Thyroid gland (tissue), 4 donors: ENCODE results near the gene NKRF. TPM values are rescaled to one million over a fixed set of nuclear protein-coding genes. Genes with fewer than 3 reads are reported as not detected.

ENCODE experiments used
- DNase-seq, 2 donors: peaks; one replicate each; pipeline ENCODE4 v3.0.0-alpha.2; 2019
- H3K27ac ChIP-seq, 3 donors: fragments of 200-600 bp; sonication (generic); 1 replicate in 2 of 3; 2 replicates in 1 of 3; pipeline ENCODE4 v1.5.1; 2016 to 2019; ENCODE audit warnings: mild to moderate bottlenecking in 1 of 3, moderate library complexity in 1 of 3
- H3K27me3 ChIP-seq: fragments of 200-600 bp; sonication (generic); one replicate; pipeline ENCODE4 v1.5.1; 2019
- H3K36me3 ChIP-seq, 2 donors: fragments of 200-600 bp; sonication (generic); one replicate each; pipeline ENCODE4 v1.5.1; 2016 to 2019
- H3K4me1 ChIP-seq, 2 donors: fragments of 200-600 bp; sonication (generic); one replicate each; pipeline ENCODE4 v1.5.1; 2017 to 2019
- H3K4me3 ChIP-seq, 3 donors: fragments of 200-600 bp; sonication (generic); replicated peaks in 1 of 3; 1 replicate in 2 of 3; 2 replicates in 1 of 3; pipeline ENCODE4 v1.5.1; 2016; ENCODE audit warnings: mild to moderate bottlenecking in 1 of 3
- H3K9me3 ChIP-seq: fragments of 200-600 bp; sonication (generic); one replicate; pipeline ENCODE4 v1.5.1; 2017
- CTCF ChIP-seq, 6 experiments: fragments of 200-600 bp in 3 of 6; fragments of 450-650 bp in 3 of 6; sonication (generic) in 3 of 6; IDR thresholded peaks; one replicate each; pipeline ENCODE4 v1.5.1; 2016 to 2019; ENCODE audit warnings: antibody characterized with exemption in 6 of 6, mild to moderate bottlenecking in 2 of 6, inconsistent platforms in 1 of 6, moderate library complexity in 1 of 6
- POLR2A ChIP-seq, 2 donors: fragments of 450-650 bp; IDR thresholded peaks; one replicate each; pipeline ENCODE4 v1.6.1; 2017; ENCODE audit warnings: antibody characterized with exemption in 2 of 2, mild to moderate bottlenecking in 2 of 2, moderate library complexity in 1 of 2
- WGBS, 2 donors: methylation state at CpG; one replicate each; pipeline ENCODE4 v1.1.5; 2017; 5-methylcytosine and 5-hydroxymethylcytosine counted together
- intact Hi-C: fragments of 100-400 bp; cut with DNase I; formaldehyde crosslinking; loops from one replicate; pipeline ENCODE4 v1.15.1; 2023
- total RNA-seq, 4 donors: library from RNA; depleted of rRNA; stranded (reverse); fragments of >200 nt; gene quantifications; one replicate each; pipeline ENCODE4 v1.2.3, GENCODE V29; 2016

Gene NKRF
- total RNA-seq, 4 donors from 2014 or later, result 6.1 to 9.5 (median 7.9) TPM

DNA sequence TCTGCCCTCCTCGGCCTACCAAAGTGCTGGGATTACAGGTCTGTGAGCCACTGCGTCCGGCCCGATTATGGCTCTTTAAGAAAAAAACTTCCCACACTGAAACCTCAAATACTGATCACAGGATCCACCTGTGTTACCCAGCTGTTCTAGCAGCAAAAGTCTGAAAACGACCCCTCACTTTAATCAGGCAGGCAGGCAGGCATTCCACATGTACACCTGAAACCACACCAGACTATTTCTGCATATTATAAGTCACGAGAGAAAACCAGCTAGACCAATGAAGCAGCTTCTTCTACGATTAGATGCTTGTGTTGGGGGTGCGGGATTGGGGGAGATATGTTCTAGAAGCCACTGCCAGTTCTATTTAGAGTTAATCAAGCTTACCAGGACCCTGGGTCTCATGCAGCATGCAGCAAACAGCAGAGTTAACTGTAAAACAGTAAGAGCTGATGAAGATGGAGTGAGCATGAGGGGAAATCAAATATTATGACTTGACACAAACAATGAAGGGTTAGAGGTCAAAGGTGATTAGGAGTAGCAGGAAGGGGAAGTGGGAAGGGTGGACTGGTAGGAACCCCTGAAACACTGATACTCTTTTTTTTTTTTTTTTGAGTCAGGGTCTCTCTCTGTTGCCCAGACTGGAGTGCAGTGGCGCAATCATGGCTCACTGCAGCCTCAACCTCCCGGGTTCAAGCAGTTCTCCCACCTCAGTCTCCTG lies 18.9 kb upstream of the NKRF start:
- H3K27me3 ChIP-seq, result no peaks in the 10 kb centered on the region
- intact Hi-C loops, result no loop called here
- H3K4me1 ChIP-seq, result no peaks in the 10 kb centered on the region

GRCh38 chrX:119624417-119624816 lies 18.2 kb upstream of the NKRF start:
- TF ChIP-seq CTCF (IDR thresholded peaks at IDR 0.05) (no peak), POLR2A (IDR thresholded peaks at IDR 0.05) (no peak)
- H3K9me3 ChIP-seq, result no peaks in the 10 kb centered on the region
- H3K4me1 ChIP-seq, result no peaks in the 10 kb centered on the region
- no peak overlapping the region for H3K4me3 ChIP-seq
- no peaks in the 10 kb centered on the region for H3K27me3 ChIP-seq
- WGBS, 2 donors, result 95 to 99% methylated on average over 5 to 11 of the region's 11 CpGs
- no peak for DNase-seq
- intact Hi-C loops, result no loop called here
- H3K27ac ChIP-seq, result no peak overlapping the region
- no peaks in the 10 kb centered on the region for H3K36me3 ChIP-seq

More for the DNA sequence above, 18.9 kb upstream of the NKRF start:
- DNase-seq, result no peak
- Histone ChIP-seq H3K4me3 (no peak overlapping the region), H3K27ac (no peak overlapping the region), H3K36me3 (no peaks in the 10 kb centered on the region), H3K9me3 (no peaks in the 10 kb centered on the region)
- TF ChIP-seq CTCF (IDR thresholded peaks at IDR 0.05) (no peak), POLR2A (IDR thresholded peaks at IDR 0.05) (no peak)
- 91 to 96% methylated on average over 6 to 10 of the region's 10 CpGs for WGBS, 2 donors

GRCh38 chrX:119622356-119623232 lies 16.4 kb upstream of the NKRF start:
- no peak for TF ChIP-seq POLR2A (IDR thresholded peaks at IDR 0.05)
- 69 to 75% methylated on average over 8 to 9 of the region's 9 CpGs for WGBS, 2 donors
- Histone ChIP-seq H3K4me1 (no peaks in the 10 kb centered on the region), H3K27me3 (no peaks in the 10 kb centered on the region), H3K4me3 (no peak overlapping the region), H3K9me3 (no peaks in the 10 kb centered on the region), H3K36me3 (no peaks in the 10 kb centered on the region), H3K27ac (no peak overlapping the region)
- DNase-seq, result no peak
- intact Hi-C loops, result no loop called here

DNA sequence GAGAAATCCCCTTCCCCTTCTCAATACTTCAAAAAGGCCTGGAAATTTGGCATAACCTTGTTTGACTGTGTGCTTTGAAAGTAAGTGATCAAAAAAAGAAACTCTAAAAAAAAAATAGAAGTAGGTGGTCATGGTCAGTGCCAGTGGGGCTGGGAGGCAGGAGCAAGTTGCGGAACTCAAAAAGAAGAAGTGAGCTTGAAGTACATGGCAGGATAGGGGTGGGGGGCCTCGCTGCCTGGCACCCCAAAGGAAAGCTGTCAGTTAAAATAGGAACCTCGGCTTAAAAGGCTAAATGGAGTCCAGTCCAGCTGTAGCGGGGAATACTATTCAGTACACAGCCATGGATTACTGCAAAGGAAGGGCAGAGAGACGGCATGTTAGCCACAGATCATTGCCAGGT lies 12.2 kb upstream of the NKRF start:
- H3K27ac ChIP-seq, result no peak overlapping the region
- TF ChIP-seq POLR2A (IDR thresholded peaks at IDR 0.05) (no peak), CTCF (IDR thresholded peaks at IDR 0.05) (no peak)
- WGBS, 2 donors, result 85 to 90% methylated on average over 5 of the region's 5 CpGs

DNA sequence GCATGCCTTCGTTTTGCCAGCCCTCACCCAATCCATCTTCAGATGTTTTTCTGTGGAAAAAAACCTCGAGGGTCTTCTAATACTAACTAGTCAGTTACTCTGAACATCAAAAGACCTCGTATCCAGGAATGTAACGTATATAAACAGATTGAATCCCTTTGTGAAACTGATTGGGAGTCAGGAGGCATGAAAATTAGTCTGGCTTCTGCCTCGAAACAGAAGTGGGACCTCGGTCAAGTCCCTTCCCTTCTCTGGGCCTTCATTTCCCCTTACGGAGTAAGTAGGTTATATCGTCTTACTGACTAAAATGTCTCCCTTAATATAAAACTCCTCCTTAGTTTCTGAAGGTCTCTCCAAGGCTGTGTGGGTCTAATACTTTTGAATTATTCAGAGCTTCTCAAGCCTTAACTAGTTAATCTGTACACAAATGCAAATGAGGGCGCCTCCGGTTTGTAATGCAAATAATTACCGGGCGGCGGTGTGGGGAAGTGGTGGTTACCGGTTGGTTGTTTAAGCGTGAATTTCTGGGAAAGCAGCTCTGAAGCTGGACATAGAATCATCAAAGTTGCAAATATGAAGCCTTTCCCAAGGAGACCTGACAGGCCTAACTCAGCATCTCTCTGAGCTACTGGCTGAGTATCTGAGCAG lies 11.4 kb upstream of the NKRF start:
- TF ChIP-seq POLR2A (IDR thresholded peaks at IDR 0.05) (no peak), CTCF (IDR thresholded peaks at IDR 0.05) (no peak)
- H3K9me3 ChIP-seq, result no peaks in the 10 kb centered on the region
- WGBS, 2 donors, result 71 to 78% methylated on average over 15 of the region's 15 CpGs
- no peak overlapping the region for H3K4me3 ChIP-seq
- no peak for DNase-seq
- intact Hi-C loops, result no loop called here
- H3K27ac ChIP-seq, result no peak overlapping the region
- no peaks in the 10 kb centered on the region for H3K4me1 ChIP-seq
- no peaks in the 10 kb centered on the region for H3K36me3 ChIP-seq
- no peaks in the 10 kb centered on the region for H3K27me3 ChIP-seq

More for the DNA sequence above, 12.2 kb upstream of the NKRF start:
- DNase-seq, result no peak
- Histone ChIP-seq H3K4me3 (no peak overlapping the region), H3K36me3 (no peaks in the 10 kb centered on the region), H3K27me3 (no peaks in the 10 kb centered on the region), H3K9me3 (no peaks in the 10 kb centered on the region), H3K4me1 (no peaks in the 10 kb centered on the region)
- intact Hi-C loops, result no loop called here
